ENCODE measurements around the gene HMCN1.

DNA sequence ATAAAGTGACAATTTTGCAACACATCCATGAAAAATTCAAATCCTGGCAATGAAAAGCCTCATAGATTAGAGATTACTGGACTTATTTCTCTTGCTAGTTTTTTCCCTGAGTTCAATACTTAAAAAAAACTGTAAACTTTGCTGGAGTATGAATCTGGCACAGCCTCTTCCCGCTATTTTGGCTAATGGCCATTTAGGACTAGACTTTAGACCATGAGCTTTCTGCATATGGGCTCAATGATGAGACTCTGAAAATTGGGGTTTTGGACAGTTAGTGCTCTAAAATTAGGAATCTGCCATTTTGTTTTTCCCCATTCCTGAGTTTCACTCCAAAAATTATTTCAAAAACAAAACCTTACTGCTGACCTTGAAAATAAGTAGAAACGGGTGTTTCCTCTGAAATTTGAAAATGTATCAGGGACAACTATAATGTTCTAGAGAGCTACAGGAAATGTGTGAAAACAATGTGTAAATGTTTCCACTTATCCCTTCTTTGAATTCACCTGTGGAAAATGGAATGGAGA is 137.5 kb downstream of the HMCN1 start:
- TF ChIP-seq POLR2AphosphoS5 (IDR thresholded peaks at IDR 0.05), result no peak
- TF ChIP-seq SMC3 (conservative IDR thresholded peaks at IDR 0.05; ENCODE audit: poor library complexity), result no peak
- TF ChIP-seq, protein P1, sequence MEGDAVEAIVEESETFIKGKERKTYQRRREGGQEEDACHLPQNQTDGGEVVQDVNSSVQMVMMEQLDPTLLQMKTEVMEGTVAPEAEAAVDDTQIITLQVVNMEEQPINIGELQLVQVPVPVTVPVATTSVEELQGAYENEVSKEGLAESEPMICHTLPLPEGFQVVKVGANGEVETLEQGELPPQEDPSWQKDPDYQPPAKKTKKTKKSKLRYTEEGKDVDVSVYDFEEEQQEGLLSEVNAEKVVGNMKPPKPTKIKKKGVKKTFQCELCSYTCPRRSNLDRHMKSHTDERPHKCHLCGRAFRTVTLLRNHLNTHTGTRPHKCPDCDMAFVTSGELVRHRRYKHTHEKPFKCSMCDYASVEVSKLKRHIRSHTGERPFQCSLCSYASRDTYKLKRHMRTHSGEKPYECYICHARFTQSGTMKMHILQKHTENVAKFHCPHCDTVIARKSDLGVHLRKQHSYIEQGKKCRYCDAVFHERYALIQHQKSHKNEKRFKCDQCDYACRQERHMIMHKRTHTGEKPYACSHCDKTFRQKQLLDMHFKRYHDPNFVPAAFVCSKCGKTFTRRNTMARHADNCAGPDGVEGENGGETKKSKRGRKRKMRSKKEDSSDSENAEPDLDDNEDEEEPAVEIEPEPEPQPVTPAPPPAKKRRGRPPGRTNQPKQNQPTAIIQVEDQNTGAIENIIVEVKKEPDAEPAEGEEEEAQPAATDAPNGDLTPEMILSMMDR (IDR thresholded peaks at IDR 0.05; ENCODE audit: poor library complexity, severe bottlenecking), result no peak
- no peak for TF ChIP-seq TAF1 (IDR thresholded peaks at IDR 0.05; ENCODE audit: low read depth)
- TF ChIP-seq, protein P2, sequence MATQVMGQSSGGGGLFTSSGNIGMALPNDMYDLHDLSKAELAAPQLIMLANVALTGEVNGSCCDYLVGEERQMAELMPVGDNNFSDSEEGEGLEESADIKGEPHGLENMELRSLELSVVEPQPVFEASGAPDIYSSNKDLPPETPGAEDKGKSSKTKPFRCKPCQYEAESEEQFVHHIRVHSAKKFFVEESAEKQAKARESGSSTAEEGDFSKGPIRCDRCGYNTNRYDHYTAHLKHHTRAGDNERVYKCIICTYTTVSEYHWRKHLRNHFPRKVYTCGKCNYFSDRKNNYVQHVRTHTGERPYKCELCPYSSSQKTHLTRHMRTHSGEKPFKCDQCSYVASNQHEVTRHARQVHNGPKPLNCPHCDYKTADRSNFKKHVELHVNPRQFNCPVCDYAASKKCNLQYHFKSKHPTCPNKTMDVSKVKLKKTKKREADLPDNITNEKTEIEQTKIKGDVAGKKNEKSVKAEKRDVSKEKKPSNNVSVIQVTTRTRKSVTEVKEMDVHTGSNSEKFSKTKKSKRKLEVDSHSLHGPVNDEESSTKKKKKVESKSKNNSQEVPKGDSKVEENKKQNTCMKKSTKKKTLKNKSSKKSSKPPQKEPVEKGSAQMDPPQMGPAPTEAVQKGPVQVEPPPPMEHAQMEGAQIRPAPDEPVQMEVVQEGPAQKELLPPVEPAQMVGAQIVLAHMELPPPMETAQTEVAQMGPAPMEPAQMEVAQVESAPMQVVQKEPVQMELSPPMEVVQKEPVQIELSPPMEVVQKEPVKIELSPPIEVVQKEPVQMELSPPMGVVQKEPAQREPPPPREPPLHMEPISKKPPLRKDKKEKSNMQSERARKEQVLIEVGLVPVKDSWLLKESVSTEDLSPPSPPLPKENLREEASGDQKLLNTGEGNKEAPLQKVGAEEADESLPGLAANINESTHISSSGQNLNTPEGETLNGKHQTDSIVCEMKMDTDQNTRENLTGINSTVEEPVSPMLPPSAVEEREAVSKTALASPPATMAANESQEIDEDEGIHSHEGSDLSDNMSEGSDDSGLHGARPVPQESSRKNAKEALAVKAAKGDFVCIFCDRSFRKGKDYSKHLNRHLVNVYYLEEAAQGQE (IDR thresholded peaks at IDR 0.05; ENCODE audit: borderline replicate concordance), result no peak
- TF ChIP-seq EZH2 (IDR thresholded peaks at IDR 0.05; ENCODE audit: borderline replicate concordance, insufficient read depth, low read length, poor library complexity, severe bottlenecking), result no peak
